Astrocyte (in vitro differentiated cells and primary cell): Measurements from ENCODE around the gene POLR2E.

Experiments used
- EZH2 ChIP-seq: IDR thresholded peaks from 2 replicates; pipeline ENCODE4 v1.6.1; 2012; ENCODE audit warnings: mild to moderate bottlenecking, low read length, inconsistent platforms; ENCODE audit not compliant: insufficient read depth
- TF ChIP-seq, protein P1 (sequence below): IDR thresholded peaks from 2 replicates; pipeline ENCODE4 v1.5.1; 2011; ENCODE audit warnings: low read depth, mild to moderate bottlenecking, inconsistent platforms, low read length, moderate library complexity; ENCODE audit not compliant: insufficient read depth

DNA sequence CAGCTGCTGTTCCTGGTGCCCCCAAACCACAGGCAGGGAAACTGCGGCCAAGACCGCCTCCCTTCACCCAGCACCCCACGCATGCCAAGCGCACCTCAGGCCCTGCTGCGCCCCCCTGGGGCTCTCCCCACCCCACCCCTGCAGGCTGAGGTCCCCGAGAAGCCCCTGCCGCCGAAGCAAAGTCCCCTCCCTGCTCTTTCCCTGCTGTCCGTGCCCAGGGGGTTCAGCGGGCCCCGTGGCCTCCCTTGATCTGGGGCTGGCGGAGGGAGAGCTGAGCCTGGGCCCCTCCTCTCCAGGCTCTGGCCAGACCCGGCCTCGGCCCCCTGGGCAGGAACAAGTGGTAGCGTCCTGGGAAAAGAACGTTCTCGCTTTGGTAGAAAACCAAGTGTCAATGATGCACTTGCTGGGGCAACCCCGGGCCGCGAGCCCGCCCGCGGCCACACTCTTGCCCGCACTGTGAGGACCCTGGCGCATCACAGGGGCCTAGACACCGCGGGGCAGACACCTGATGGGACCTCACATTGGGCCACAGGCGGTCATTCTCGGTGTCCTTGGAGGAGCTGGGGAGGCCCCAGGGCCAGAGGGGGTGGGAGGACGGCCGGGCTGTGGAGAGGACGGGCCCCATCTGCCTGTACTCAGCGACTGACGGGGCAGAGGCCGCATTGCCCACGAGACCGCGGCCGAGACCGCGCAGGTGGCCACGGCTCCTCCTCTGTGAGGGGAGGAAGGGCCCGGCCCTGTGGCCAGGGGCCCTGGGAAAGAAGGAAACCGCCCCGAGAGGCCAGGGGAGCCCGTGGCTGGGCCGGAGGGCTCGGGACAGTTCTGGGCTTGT is 37.6 kb upstream of the POLR2E start:
- TF ChIP-seq, protein P1, sequence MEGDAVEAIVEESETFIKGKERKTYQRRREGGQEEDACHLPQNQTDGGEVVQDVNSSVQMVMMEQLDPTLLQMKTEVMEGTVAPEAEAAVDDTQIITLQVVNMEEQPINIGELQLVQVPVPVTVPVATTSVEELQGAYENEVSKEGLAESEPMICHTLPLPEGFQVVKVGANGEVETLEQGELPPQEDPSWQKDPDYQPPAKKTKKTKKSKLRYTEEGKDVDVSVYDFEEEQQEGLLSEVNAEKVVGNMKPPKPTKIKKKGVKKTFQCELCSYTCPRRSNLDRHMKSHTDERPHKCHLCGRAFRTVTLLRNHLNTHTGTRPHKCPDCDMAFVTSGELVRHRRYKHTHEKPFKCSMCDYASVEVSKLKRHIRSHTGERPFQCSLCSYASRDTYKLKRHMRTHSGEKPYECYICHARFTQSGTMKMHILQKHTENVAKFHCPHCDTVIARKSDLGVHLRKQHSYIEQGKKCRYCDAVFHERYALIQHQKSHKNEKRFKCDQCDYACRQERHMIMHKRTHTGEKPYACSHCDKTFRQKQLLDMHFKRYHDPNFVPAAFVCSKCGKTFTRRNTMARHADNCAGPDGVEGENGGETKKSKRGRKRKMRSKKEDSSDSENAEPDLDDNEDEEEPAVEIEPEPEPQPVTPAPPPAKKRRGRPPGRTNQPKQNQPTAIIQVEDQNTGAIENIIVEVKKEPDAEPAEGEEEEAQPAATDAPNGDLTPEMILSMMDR = no peak
- no peak for TF ChIP-seq EZH2
